Measurements from ENCODE around the gene KIF3A. TPM values are rescaled to one million over a fixed set of nuclear protein-coding genes. Genes with fewer than 3 reads are reported as not detected.

Gene KIF3A
- total RNA-seq, 2 donors from 2014 or later, result 5.9 to 14.0 TPM

- Histone ChIP-seq H3K4me3 (no peak overlapping the region), H3K4me1 (replicated peaks) (no peaks in the 10 kb centered on the region), H3K27me3 (replicated peaks; ENCODE audit: insufficient read depth) (no peaks in the 10 kb centered on the region), H3K9me3 (no peaks in the 10 kb centered on the region), H3K36me3 (no peaks in the 10 kb centered on the region), H3K27ac (no peak overlapping the region)
- DNase-seq (ENCODE audit: low spot score), result no peak
- intact Hi-C loops (cut with DNase I), result no loop called here
- WGBS, result 88% methylated on average over 6 of the region's 6 CpGs
- TF ChIP-seq POLR2AphosphoS5 (IDR thresholded peaks at IDR 0.05) (no peak), POLR2A (IDR thresholded peaks at IDR 0.05) (no peak)
- TF ChIP-seq, protein P1, sequence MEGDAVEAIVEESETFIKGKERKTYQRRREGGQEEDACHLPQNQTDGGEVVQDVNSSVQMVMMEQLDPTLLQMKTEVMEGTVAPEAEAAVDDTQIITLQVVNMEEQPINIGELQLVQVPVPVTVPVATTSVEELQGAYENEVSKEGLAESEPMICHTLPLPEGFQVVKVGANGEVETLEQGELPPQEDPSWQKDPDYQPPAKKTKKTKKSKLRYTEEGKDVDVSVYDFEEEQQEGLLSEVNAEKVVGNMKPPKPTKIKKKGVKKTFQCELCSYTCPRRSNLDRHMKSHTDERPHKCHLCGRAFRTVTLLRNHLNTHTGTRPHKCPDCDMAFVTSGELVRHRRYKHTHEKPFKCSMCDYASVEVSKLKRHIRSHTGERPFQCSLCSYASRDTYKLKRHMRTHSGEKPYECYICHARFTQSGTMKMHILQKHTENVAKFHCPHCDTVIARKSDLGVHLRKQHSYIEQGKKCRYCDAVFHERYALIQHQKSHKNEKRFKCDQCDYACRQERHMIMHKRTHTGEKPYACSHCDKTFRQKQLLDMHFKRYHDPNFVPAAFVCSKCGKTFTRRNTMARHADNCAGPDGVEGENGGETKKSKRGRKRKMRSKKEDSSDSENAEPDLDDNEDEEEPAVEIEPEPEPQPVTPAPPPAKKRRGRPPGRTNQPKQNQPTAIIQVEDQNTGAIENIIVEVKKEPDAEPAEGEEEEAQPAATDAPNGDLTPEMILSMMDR (IDR thresholded peaks at IDR 0.05), result no peak
Observed at GRCh38 chr5:132684491-132684890, 52.9 kb downstream of the KIF3A start.

GRCh38 chr5:132681983-132682382 is 55.4 kb downstream of the KIF3A start:
- no peaks in the 10 kb centered on the region for H3K27me3 ChIP-seq (replicated peaks; ENCODE audit: insufficient read depth)
- intact Hi-C loops (cut with DNase I), result no loop called here
- no peak overlapping the region for H3K4me3 ChIP-seq
- DNase-seq (ENCODE audit: low spot score), result no peak
- H3K36me3 ChIP-seq, result no peaks in the 10 kb centered on the region
- H3K4me1 ChIP-seq (replicated peaks), result no peaks in the 10 kb centered on the region
- no peaks in the 10 kb centered on the region for H3K9me3 ChIP-seq
- WGBS, result 77% methylated on average over 2 of the region's 4 CpGs
- TF ChIP-seq POLR2AphosphoS5 (IDR thresholded peaks at IDR 0.05), result no peak
- TF ChIP-seq, protein P1 (IDR thresholded peaks at IDR 0.05), result no peak
- TF ChIP-seq POLR2A (IDR thresholded peaks at IDR 0.05), result no peak
- H3K27ac ChIP-seq, result no peak overlapping the region

- WGBS, result 81% methylated on average over 2 of the region's 2 CpGs
- H3K27me3 ChIP-seq (replicated peaks; ENCODE audit: insufficient read depth), result no peaks in the 10 kb centered on the region
- H3K27ac ChIP-seq, result no peak overlapping the region
- no peaks in the 10 kb centered on the region for H3K36me3 ChIP-seq
- intact Hi-C loops (cut with DNase I), result no loop called here
- DNase-seq (ENCODE audit: low spot score), result no peak
- TF ChIP-seq POLR2A (IDR thresholded peaks at IDR 0.05), result no peak
- no peak for TF ChIP-seq POLR2AphosphoS5 (IDR thresholded peaks at IDR 0.05)
- TF ChIP-seq, protein P1 (IDR thresholded peaks at IDR 0.05), result no peak
- H3K4me1 ChIP-seq (replicated peaks), result no peaks in the 10 kb centered on the region
- H3K9me3 ChIP-seq, result no peaks in the 10 kb centered on the region
- no peak overlapping the region for H3K4me3 ChIP-seq
Observed at GRCh38 chr5:132681476-132681831, 55.9 kb downstream of the KIF3A start.

DNA sequence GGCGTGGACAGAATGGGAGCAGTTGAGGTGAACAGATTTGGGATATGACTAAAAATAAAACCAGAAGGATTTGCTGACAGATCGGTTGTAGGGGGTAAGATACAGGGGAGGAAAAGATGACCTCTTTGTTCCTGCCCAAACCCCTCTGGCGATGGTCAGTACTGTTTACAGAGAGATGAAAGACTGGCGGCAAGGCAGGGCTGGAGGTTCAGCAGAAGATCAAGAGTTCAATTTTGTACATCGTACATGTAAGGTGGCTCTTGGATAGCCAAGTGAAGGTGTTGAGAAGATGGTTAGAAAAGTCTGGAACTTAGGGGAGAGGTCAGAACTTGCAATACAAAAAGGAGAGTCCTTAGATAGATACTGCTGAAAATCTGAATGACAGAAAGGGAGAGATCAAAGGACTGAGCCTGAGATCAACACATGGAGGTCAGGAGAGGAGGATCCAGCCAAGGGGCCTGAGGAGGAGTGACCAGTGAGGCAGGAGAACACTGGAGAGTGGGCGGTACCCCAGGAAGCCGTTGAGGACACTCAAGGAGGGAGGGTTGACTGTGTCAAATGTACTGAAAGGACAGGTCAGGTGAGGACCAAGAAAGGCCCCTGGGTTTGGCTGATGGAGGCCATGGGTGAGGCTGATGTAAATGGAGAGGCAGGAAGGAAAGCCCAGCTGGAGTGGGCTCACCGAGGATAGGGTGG is 56.4 kb downstream of the KIF3A start:
- H3K36me3 ChIP-seq, result no peaks in the 10 kb centered on the region
- H3K4me1 ChIP-seq (replicated peaks), result no peaks in the 10 kb centered on the region
- H3K9me3 ChIP-seq, result no peaks in the 10 kb centered on the region
- 89% methylated on average over 8 of the region's 8 CpGs for WGBS
- intact Hi-C loops (cut with DNase I), result no loop called here
- no peak overlapping the region for H3K27ac ChIP-seq
- no peak for DNase-seq (ENCODE audit: low spot score)
- no peak overlapping the region for H3K4me3 ChIP-seq
- no peaks in the 10 kb centered on the region for H3K27me3 ChIP-seq (replicated peaks; ENCODE audit: insufficient read depth)
- no peak for TF ChIP-seq POLR2AphosphoS5 (IDR thresholded peaks at IDR 0.05)
- TF ChIP-seq, protein P1 (IDR thresholded peaks at IDR 0.05), result no peak
- TF ChIP-seq POLR2A (IDR thresholded peaks at IDR 0.05), result no peak

DNA sequence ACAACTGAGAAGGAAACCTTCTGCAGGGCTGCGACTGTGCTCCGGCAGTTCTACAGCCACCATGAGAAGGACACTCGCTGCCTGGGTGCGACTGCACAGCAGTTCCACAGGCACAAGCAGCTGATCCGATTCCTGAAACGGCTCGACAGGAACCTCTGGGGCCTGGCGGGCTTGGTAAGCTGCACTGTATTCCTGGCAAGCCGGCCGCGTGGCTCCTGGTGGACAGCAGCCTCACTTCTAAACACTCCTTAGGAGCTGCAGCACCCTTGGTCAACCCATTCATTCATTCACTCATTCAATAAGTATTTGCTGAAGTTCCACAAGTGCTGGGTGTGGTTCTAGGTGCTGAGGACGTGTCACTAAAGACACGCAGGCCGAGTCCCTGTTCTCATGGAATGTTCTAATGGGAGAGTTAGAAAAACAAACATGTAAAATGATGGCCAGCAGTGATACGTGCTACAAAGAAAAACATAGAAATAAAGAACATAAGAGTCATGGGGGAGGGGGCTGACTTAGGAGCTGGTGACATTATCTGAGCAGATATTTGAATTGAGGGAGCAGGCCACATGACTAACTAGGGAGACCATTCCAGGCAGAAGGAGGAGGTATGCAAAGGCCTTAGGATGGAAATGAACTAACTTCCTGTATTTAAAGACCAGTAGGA is 57.5 kb downstream of the KIF3A start:
- H3K4me3 ChIP-seq, result no peak overlapping the region
- no peak overlapping the region for H3K27ac ChIP-seq
- intact Hi-C loops (cut with DNase I), result no loop called here
- no peak for TF ChIP-seq POLR2A (IDR thresholded peaks at IDR 0.05)
- TF ChIP-seq POLR2AphosphoS5 (IDR thresholded peaks at IDR 0.05), result no peak
- TF ChIP-seq, protein P1 (IDR thresholded peaks at IDR 0.05), result no peak
- H3K4me1 ChIP-seq (replicated peaks), result no peaks in the 10 kb centered on the region
- H3K9me3 ChIP-seq, result no peaks in the 10 kb centered on the region
- WGBS, result 92% methylated on average over 15 of the region's 15 CpGs
- H3K36me3 ChIP-seq, result no peaks in the 10 kb centered on the region
- no peak for DNase-seq (ENCODE audit: low spot score)
- H3K27me3 ChIP-seq (replicated peaks; ENCODE audit: insufficient read depth), result no peaks in the 10 kb centered on the region

Measured in prostate gland (tissue), 2 donors.